Aortic smooth muscle cell (primary cell): ENCODE results near the gene SPAG4. TPM values are rescaled to one million over a fixed set of nuclear protein-coding genes. Genes with fewer than 3 reads are reported as not detected.

Experiments used
- total RNA-seq: library from RNA; depleted of rRNA; stranded (reverse); fragments of >200 nt; gene quantifications from 2 replicates; pipeline ENCODE4 v1.2.3, GENCODE V29; 2014

Gene SPAG4
- total RNA-seq = 4.9 and 5.2 TPM in 2 replicates

DNA sequence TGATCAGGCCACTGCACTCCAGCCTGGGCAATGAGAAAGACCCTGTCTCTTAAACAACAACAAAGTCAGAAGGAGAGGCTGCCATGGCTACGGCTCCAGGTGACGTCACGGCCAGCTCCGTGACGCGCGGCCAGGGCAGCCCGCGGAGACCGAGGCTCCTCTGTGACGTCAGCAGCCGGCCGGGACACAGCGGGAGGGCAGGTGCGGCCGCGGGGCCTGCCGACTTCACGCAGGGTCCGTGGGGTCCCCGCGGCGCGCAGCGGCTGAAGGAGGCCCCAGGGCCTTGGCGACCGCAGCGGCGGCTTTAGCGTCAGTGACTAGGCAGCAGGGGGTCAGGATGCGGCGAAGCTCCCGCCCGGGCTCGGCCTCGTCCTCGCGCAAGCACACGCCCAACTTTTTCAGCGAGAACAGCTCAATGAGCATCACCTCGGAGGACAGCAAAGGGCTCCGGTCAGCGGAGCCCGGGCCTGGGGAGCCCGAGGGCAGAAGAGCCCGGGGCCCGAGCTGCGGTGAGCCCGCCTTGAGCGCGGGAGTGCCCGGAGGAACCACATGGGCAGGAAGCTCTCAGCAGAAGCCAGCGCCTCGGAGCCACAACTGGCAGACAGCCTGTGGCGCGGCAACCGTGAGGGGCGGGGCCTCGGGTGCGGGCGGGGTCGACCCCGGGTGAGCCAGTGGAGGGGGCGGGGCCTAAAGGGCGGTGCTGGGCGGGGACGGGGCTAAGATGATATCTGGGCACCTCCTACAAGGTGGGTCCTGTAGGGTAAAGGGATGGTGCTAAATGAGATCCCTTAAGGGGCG lies at the start of gene SPAG4:
SPAG4 (plus strand) TSS at position 163 of the 798 bp plus-strand sequence; CDS start at position 338, 175 bp downstream.

GRCh38 chr20:35664466-35665206 lies 49.0 kb downstream of the SPAG4 start, which contains the start of the genes CPNE1 and RBM12:
TSS of gene CPNE1 (minus strand) at chr20:35664900. CDS start at chr20:35632923, 31,977 bp downstream.
TSS of gene RBM12 (minus strand) at chr20:35664900. CDS start at chr20:35655322, 9,578 bp downstream.

Other genes starting within 250 kb of the SPAG4 start
- gene UQCC1, start 203.9 kb upstream of the SPAG4 start, total RNA-seq = 25.8 and 31.5 TPM in 2 replicates
- 4.2 and 23.0 TPM in 2 replicates for gene GDF5, start 177.6 kb upstream of the SPAG4 start, total RNA-seq
- gene CEP250, start 160.2 kb upstream of the SPAG4 start, total RNA-seq = 15.7 and 20.5 TPM in 2 replicates
- not detected in 2 replicates for gene C20orf173, start 86.2 kb upstream of the SPAG4 start, total RNA-seq
- 353 and 375 TPM in 2 replicates for gene ERGIC3, start 73.8 kb upstream of the SPAG4 start, total RNA-seq
- gene CPNE1, start 49.1 kb downstream of the SPAG4 start, total RNA-seq = 129 and 146 TPM in 2 replicates
- 38.2 and 40.7 TPM in 2 replicates for gene RBM12, start 49.1 kb downstream of the SPAG4 start, total RNA-seq
- 20.3 and 29.0 TPM in 2 replicates for gene NFS1, start 83.5 kb downstream of the SPAG4 start, total RNA-seq
- gene ROMO1, start 83.6 kb downstream of the SPAG4 start, total RNA-seq = 265 and 380 TPM in 2 replicates
- gene RBM39, start 126.4 kb downstream of the SPAG4 start, total RNA-seq = 324 and 369 TPM in 2 replicates
- gene PHF20, start 156.2 kb downstream of the SPAG4 start, total RNA-seq = 22.2 and 25.8 TPM in 2 replicates